GM21529 (cell line): ENCODE results near the gene TMEM42.
"Not testable (repeated sequence)": the region's sequence is repeated elsewhere in the genome, so short reads cannot be mapped to it uniquely, and the experiment has no call there.

Experiments
- ATAC-seq: cut with Tn5 transposase; IDR thresholded peaks from one replicate; pipeline ENCODE4 v1.9.1; 2021; ENCODE audit not compliant: unreplicated experiment

Gene TMEM42

DNA sequence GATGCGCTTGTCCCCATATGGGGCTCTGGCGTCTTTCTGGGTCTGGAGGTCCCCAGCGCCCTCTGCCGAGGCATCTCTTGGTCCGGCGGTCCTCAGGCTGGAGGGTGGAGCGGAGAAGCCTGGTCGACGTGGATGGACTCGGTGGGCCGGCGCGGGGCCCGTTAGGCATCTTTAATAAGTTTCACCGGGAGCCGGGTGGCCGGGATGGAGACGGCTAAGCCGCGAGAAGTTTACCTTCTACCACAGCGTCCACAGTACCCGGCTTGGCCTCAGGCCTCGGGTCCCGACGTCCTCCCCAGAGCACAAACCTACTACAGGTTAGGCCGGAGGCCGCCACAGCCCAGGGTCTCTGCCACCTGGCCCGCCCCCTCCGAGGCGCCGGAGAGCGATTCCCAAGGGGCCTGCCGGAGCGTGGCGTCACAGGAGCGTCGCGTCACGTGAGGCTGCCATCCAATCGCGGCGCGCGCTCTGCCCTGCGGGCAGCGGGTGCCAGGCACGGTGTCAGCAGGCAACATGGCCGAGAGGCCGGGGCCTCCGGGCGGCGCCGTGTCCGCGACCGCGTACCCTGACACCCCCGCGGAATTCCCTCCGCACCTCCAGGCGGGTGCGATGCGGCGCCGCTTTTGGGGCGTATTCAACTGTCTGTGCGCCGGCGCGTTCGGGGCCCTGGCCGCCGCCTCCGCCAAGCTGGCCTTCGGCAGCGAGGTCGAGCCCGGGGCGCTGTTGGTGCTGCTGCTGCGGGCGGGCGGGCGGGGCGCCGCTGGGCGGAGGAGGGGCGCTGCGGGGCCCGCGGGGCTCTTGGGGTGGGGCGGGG lies at the start of gene TMEM42:
TMEM42 (plus strand) TSS at position 501 of the 814 bp plus-strand sequence; CDS start at position 514, 13 bp downstream.
- peak; percentile 91 for ATAC-seq

- no peak for ATAC-seq
Measured at GRCh38 chr3:44814751-44815150, 47.0 kb upstream of the TMEM42 start.

DNA sequence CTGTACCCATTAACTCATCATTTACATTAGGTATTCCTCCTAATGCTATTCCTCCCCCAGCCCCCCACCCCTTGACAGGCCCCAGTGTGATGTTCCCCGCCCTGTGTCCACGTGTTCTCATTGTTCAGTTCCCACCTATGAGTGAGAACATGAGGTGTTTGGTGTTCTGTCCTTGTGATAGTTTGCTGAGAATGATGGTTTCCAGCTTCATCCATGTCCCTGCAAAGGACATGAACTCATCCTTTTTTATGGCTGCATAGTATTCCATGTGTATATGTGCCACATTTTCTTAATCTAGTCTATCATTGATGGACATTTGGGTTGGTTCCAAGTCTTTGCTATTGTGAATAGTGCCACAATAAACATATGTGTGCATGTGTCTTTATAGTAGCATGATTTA lies 45.4 kb upstream of the TMEM42 start:
- ATAC-seq = not testable (repeated sequence)

GRCh38 chr3:44821206-44821605 lies 40.5 kb upstream of the TMEM42 start:
- not testable (repeated sequence) for ATAC-seq

- no peak for ATAC-seq
Measured at GRCh38 chr3:44825264-44825925, 36.3 kb upstream of the TMEM42 start.

DNA sequence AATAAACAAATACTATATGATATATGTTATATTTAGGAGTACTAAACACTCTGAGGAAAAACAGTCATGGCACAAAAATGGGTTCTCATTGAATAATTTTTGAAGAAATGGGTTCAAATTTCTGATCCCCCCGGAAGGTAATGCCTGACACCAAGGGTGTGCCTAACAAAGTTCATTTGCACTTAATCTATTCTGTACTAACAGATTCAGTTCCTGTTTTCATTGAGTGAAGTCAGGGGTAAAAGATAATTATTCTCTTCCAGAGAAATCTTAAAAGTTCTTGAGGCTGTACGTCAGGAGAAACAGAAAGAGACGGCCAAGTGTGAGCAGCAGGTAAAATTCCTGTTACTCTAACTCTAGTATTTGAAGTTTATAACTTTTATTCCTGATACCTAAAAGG lies 34.5 kb upstream of the TMEM42 start:
- ATAC-seq = no peak

DNA sequence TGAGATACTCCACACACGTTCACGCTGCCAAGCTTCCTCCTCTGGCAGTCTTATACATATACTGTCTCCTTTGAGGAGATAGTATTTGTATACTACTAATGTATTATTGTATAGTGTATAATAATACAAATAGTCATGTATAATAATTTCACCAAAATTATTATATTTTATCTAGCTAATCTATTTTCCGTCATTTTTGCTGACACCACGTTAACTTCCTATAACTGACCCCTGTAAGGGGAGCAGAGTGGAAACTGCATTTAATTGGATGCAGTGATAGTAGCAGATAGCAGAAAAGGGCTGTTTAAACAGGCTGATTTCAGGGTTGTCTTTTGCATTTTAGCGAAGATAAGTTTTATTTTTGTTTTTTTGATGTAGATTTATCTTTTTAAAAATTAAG lies 30.5 kb upstream of the TMEM42 start:
- ATAC-seq = no peak

DNA sequence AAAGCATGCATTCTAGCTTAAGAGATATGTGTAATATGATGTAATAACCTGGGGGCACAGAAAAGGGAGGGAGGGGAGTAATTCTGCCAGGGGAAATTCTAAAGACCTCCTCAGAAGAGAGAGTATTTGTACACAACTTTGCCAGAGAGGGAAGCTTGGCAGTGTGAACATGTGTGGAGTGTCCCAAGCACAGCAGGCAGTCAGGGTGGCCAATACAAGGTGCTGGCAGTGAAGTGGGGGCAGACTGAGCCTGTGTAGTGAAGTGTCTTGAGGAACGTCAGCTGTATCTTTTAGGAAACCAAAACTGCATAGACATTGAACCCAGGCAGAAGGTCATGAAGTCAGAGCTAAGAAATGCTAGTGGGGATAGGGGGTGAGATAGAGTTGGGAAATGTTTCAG lies 29.7 kb upstream of the TMEM42 start:
- ATAC-seq = no peak

DNA sequence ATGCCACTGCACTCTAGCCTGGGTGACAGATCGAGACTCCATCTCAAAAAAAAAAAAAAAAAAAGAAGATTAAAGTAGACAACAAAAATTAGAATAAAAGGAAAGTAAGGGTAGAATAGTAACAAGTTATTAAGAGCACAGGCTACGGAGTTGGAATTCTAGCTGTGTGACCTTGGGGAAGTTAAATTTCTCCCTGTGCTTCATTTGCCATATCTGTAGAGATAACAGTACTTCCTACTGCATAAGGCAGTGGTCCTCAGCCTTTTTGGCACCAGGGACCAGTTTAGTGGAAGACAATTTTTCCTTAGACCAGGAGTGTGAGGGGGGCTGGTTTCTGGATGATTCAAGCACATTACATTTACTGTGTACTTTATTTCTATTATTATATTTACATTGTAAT lies 28.7 kb upstream of the TMEM42 start:
- ATAC-seq = no peak

- ATAC-seq = no peak
Measured at GRCh38 chr3:44833394-44833793, 28.3 kb upstream of the TMEM42 start.

GRCh38 chr3:44835684-44836083 lies 26.0 kb upstream of the TMEM42 start:
- no peak for ATAC-seq

DNA sequence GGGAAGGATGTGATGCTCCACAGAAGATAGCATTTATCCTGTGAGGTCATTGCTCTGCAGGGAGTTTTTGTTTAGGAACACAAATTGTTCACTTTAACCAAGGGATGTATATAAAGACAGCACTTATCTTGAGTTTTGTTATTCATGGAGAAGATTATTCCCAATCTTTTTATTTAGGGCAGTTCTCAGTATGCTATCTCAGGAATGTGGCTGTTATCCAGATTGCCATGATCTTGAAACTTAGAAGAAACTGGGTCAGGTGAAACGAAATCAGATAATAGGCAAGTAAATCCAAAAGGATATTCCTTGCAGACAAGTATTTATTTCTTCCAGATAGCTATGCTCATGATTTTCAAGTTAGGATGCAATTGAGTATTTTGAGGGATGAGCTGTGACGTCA lies 19.3 kb upstream of the TMEM42 start:
- ATAC-seq = no peak

DNA sequence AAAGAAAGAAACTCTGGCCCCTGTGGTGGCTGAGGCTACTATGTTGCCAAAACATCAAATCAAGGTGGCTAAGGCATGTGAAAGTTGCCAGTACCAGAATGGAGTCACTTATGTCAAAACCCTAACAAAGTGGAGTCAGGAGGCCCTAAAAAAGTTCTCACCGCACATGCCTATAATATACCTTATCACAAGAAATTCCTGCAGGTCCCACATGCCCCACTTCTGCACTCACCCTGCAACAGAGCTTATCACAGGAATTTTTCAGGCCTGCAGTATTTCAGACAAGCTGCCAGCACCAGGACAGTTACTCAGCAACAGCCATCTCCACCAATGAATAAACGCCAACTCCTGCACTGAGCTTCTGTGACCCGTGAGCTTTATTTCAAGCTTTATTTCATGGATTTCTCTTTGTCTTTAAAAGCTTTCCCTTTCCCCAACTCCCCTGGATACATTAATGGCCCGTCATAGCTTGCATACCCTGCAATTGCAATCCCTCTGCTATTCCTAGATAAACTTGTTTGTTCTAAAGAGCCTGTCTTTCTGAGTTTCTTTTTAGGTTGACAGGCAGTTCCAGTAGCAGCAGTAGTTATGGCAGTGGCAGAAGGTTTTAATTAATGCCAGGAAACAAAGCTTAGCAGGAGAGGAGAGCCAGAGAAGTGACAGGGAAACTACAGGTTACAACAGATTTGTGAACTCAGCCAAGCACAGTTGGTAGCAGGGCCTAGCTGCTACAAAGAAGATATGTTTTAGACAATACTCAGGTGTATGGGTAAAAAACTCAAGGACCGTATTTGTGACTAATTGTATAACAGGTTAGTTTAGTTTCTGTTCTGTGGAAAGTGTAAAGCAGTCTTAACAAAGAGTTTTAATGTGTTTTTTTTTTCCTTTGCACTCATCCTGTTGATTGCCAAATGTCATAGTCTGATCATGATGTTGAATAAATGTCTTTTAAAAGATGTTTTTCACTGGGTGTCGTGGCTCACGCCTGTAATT lies 15.9 kb upstream of the TMEM42 start:
- ATAC-seq = no peak

GRCh38 chr3:44848634-44849033 lies 13.1 kb upstream of the TMEM42 start:
- no peak for ATAC-seq

DNA sequence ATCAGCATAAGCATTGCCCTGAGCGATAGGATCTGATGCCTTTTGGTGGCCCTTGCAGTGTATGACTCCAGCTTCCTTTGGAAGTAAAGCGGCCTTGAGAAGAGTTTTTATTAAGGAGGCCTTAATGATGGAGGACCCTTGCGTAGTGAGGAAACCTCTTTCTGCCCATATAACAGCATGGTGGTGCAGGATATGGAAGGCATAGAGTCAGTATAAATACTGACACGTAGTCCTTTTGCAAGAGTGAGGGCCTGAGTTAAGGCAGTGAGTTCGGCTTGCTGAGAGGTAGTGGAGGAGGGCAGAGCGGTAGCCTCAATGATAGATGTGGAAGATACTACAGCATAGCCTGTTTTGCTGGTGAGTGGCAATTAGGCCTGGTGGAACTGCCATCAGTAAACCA lies 5.0 kb upstream of the TMEM42 start:
- ATAC-seq = not testable (repeated sequence)

GRCh38 chr3:44860117-44860516 lies 1.6 kb upstream of the TMEM42 start:
- no peak for ATAC-seq

DNA sequence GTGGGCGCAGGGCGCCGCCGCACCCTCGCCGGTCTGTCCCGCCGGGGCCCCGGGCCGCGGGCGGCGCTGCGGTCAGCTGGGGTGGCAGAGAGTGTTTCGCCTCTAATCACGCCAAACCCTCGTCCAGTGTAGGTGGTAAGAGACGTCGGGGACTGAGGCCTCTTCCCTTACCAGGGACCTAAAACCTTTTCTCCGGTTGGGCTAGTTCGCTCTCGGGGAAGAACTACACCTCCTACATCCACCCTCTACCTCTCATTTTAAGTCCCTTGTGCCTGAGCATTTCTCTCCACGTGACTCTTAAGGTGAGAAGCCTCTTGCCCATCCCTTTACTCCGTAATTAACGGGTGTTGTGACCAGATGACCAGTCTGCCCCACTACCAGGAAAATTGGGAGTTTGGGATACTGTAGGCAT lies 520 bp downstream of the TMEM42 start:
- ATAC-seq = peak; percentile 21

- ATAC-seq = no peak
Measured at GRCh38 chr3:44865272-44866035, 3.7 kb downstream of the TMEM42 start.

- ATAC-seq = no peak
Measured at GRCh38 chr3:44867421-44868111, 5.9 kb downstream of the TMEM42 start.
